HG03442 (cell line): ENCODE results near the gene CLSTN3.
"Not testable (repeated sequence)": the region's sequence is repeated elsewhere in the genome, so short reads cannot be mapped to it uniquely, and the experiment has no call there.

Source experiments
- ATAC-seq: cut with Tn5 transposase; IDR thresholded peaks from one replicate; pipeline ENCODE4 v1.9.1; 2021; ENCODE audit warnings: mild to moderate bottlenecking, moderate library complexity; ENCODE audit not compliant: unreplicated experiment

The CLSTN3 gene

GRCh38 chr12:7103837-7104584, 26.2 kb upstream of the CLSTN3 start:
- no peak for ATAC-seq

DNA sequence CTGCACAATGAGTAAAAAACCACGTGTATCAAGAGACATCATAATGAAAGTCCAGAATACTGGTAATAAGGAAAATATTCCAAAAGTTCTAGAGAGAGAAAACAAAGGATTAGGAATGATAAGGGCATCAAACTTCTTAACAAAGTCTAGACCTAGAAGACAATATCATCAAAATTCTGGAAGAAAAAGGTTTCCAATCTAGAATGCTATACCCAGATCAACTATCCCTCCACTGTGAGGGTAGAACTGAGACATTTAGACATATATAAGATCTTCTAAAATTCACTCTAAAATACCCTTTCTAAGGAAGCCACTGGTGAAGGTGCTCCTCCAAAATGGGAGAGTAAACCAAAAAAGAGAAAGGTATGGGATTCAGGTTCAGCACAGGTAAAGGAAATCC, 24.1 kb upstream of the CLSTN3 start:
- ATAC-seq: no peak

DNA sequence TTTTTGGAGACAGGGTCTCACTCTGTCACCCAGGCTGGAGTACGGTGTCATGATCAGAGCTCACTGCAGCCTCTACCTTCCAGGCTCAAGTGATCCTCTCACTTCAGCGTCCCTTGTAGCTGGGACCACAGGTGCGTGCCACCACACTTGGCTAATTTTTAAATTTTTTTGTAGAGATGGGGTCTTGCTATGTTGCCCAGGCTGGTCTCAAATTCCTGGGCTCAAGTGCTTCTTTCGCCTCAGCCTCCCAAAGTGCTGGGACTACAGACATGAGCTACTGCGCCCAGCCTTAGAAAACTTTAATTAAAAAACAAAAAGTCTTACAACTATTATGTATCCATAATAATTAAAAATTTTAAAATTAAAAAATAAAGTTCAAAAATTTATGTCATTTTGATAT, 23.0 kb upstream of the CLSTN3 start:
- not testable (repeated sequence) for ATAC-seq

DNA sequence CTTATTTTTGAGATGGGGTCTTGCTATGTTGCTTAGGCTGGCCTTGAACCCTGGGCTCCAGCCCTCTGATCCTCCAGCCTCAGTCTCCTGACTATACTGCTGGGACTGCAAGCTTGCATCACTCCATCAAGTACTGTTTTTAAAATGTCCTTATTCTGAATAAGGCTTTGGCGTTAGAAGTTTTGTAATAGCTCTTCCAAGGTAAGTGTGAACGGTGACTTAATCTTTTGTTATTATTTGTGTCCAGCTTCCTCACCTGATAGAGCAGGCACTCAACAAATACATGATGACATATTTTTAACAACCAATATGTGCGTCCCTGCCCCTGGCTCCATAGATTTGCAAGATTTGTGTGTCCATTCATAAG, 22.6 kb upstream of the CLSTN3 start:
- no peak for ATAC-seq

DNA sequence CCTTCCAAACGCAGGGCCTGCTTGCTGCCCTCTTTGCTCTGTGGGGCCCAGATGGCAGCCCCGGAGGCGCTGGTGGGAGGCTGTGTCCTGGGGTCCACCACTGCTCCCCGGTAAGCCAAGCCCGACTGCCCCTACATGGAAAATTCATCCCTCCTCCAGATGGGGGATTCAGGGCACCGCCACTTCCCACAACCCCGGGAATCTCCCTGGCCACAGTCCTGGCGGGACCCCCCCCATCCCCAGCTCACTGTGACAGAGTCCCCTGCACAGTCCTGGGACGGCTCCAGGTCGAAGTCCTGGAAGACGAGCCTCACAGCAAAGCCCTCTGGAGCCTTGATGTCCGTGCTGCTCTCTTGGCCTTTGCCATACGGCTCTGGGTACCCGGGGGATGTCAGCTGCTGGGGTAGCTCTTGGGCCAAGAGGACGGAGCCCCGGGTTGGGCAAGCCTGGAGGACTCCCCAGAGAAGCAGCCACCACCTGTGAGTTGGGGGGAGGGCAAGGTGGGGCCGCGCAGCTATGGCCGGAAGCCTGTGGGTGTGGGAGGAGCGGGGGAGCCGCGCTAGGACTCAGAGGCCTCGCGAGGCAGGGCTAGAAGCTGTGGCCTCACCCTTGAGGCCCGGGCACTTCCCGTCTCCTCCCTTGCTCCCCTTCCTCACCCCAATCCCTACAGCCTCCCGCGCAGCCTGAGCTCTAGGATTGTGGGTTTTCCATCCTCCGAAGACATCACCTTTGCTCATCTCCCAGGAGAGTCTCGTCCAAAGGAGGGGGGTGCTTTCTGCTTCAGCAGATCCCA, 22.0 kb upstream of the CLSTN3 start:
- ATAC-seq: peak; percentile 83

- ATAC-seq: no peak
Observed at GRCh38 chr12:7108796-7109571, 21.2 kb upstream of the CLSTN3 start, which contains the start of gene C1RL. Gene C1RL, minus strand, starts transcription at chr12:7109214. Its CDS starts 34 bp downstream, at chr12:7109180.

DNA sequence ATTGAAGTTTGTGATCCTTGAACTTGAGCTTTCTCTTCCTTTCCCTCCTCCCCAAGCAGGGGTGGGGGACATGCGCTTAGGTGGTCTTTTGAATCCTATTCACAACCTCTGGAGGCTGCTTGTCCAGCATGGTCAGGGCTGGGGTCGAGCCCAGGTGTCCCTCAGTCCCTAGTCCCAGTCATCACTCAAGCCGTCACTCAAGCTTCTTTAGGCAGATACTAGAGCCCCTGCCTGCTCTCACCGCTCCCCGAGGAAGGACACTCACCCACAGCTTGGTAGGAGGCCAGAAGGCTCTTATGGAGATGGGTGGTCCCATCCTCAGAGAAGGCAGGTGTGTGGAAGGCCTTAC, 20.6 kb upstream of the CLSTN3 start:
- ATAC-seq: no peak

GRCh38 chr12:7110661-7111060, 19.5 kb upstream of the CLSTN3 start:
- no peak for ATAC-seq

- ATAC-seq: no peak
Observed at GRCh38 chr12:7112041-7112440, 18.1 kb upstream of the CLSTN3 start.

- no peak for ATAC-seq
Observed at GRCh38 chr12:7113389-7113871, 16.7 kb upstream of the CLSTN3 start.

DNA sequence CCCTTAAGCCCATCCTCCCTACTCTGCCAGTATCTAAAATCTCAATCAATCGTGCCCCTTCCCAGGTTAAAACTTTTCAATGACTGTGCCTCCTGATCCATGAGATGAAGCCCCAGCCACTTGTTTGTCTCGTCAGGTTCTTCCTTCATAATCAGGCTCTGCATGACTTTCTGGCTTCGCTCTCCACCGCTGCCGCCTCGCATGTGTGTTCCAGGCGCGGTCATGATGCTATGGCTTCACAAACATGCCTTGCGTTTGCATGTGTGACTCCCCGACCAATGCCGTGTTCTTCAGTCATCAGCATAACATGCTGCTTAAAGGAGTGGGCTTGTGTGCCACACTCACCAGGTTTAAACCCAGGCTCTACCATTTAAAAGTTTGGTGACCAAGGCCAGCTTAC, 16.2 kb upstream of the CLSTN3 start:
- ATAC-seq: no peak

- no peak for ATAC-seq
Observed at GRCh38 chr12:7114851-7115250, 15.3 kb upstream of the CLSTN3 start.

- ATAC-seq: no peak
Observed at GRCh38 chr12:7116196-7116595, 14.0 kb upstream of the CLSTN3 start.

DNA sequence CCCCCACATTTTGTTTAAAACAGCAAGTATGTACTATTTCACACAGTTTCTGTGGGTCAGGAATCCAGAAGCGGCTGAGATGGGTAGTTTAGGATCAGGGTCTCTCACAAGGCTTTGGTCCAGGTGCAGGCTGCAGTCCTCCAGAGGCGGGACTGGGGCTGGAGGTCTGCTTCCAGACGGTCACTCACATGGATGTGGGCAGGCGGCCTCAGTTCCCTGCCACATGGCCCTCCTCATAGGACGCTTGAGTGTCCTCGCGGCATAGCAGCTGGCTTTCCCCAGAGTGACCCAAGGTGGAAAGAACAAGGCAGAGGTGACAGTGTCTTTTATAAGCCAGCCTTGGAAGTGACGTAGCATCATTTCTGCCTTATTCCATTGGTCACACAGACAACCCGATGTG, 13.3 kb upstream of the CLSTN3 start:
- no peak for ATAC-seq

DNA sequence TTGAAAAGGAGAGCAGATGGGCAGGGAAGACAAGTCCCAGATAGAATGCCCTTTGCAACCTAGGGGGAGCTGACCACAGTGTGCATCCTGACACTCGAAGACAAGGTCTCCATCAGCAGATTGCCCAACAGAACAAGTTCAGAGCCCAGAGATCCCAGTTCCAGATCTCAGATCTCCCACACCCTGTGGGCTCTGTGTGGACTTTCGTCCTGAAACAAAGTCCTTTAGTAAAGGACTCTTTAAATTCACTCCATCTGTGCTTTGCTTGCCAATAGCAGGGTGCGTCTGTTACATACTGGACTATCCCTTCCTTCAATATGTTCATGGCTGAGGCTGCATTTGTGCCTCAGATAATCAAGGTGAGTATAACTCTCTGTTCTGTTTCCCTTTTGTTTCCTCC, 12.5 kb upstream of the CLSTN3 start:
- no peak for ATAC-seq

- no peak for ATAC-seq
Observed at GRCh38 chr12:7118881-7119280, 11.3 kb upstream of the CLSTN3 start.

GRCh38 chr12:7120166-7120565, 10.0 kb upstream of the CLSTN3 start:
- ATAC-seq: no peak

- ATAC-seq: no peak
Observed at GRCh38 chr12:7121324-7121723, 8.8 kb upstream of the CLSTN3 start.

DNA sequence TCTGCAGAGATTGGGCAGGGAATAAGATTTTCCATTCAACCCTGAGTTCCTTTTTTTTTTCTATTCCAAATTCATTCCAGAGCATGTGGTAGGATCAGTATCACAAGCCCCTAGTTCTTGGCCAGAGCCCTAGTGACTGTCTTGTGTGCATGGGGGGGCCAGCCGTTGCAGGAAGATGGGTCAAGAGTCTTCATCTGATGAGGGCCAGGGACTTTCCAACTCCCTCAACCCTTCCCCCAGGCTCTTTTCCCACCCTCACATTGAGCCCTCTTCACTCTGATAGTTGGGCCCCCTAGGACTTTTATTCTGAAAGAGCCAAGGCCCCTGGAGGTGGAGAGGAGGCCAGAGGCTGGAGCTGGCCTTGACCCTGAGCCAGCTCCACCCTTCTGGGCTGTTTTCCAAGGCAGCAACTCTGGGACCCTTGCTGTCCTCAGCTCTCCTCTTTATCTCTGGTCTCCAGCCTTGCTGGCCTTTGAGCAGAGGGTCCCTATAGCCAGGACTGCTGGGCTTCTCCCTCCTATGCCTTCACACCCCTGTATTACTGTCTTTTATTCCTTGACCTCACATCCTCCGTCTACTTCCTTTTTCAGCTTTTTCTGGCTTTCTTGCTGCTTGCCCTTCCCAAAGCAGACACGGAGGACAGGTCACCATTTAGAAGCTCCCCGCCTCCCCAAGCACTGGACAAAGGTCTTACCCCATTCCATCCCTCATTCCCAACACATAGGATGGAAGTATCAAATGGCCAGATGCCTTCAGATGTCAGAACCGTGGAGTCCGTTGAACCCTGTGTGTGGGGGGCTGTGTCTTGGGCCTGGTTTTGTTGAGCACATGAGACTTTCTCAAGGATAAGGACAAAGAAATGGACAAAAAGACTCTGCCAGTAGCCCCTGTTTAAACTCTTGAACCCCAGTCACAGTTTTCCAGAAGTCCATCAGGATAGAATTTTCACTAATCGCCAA, 7.1 kb upstream of the CLSTN3 start:
- ATAC-seq: no peak

DNA sequence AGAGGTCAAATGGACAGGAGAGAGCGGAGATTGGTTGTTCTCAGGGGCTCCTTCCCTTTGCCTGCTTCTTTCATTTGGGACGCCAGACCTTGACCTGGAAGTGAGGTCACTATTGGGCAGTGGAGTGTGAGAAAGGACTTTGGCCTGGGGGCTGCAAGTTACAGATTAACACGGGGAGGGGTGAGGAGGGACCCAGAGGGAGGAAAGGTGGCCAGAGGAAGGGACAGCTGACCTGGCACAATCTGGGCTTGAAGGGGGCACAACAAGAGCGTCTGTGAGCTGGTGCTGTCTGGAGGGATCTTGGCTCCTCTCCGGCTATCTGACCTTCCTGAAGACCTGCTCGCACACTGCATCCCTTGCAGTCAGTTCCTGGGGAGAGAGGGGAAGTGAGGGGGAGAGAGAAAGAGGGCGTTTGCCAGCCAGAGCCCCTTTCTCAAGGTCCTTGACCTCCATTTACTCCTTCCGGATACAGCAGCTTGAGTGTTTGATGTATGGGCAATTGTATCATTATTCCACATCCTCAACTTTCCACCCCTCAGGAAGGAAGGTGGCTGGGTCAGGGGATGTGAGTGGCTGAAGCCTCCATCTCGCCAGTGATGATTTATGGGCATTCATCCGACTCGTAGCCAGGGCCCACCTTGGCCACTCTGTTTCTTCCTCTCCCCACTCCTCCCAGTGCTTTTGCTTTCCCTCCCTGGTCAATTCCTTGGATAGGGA, 6.2 kb upstream of the CLSTN3 start:
- ATAC-seq: no peak
